Stimulated activated CD4-positive, alpha-beta T cell treated with anti-CD3 and anti-CD28 coated beads, Interleukin-1b, Interleukin-23, amount 100 ng/mL, for 24 hours (primary cell): ENCODE data around the gene LARGE2.

Source experiments
- DNase-seq, 4 experiments: peaks; one replicate each; pipeline ENCODE4 v3.0.0-alpha.2; 2020; ENCODE audit warnings: low read depth in 4 of 4, low spot score in 1 of 4

Gene LARGE2

DNA sequence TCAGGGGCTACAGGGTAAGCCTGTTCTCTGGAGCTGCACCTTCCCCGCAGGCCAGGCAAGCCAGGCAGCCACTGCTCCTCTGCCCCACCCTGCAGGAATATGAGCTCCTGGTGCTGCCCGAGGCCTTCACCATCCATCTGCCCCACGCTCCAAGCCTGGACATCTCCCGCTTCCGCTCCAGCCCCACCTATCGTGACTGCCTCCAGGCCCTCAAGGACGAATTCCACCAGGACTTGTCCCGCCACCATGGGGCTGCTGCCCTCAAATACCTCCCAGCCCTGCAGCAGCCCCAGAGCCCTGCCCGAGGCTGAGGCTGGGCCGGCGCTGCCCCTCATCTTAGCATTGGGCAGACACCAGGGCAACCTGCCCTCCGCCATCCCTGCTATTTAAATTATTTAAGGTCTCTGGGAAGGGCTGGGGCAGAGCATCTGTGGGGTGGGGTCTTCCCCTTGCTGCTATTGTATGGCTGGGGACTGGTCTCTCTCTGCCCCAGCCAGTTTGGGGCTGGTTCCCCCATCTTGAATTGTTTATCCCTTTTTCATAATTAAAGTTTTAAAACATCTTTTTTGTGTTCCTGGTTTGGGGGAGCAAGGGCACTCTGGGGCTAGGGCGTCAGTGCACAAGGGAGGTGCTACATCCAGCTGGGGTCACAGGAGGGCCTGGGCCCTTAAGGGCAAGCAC, 6.2 kb downstream of the LARGE2 start:
- DNase-seq: no peak

GRCh38 chr11:45929486-45930030, 7.1 kb downstream of the LARGE2 start:
- no peak for DNase-seq

- no peak for DNase-seq
These were observed 7.8 kb downstream of the LARGE2 start for GRCh38 chr11:45930031-45930794.

DNA sequence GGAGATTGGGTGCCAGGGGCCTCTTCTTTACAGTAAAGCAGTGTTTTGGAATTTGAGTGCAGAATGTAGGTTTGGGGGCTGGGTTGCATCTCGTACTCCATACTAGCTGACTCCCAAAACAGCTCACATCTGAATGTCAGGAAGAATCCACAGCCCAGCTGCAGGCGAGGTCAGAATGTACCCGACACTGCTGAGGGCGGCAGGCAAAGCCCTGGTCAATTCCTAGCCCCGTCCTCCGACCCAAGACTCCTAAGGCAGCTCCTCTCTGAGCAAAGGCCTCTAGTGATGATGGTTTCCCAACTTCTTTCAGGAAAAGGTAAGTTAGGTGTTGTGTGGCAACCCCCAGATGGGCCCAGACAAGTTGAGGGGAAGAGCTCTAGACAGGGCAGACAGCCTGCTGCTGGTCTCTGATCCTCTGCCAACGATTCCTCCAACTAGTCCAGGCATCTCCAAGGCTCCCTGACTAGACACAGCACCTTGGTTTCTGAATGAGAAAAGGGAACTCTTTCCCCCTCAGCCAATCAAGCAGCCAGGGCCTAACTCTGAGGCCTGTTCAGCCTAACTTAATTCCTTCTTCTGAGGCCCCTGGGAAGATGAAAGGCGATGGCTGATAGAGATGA, 8.6 kb downstream of the LARGE2 start:
- no peak for DNase-seq

- DNase-seq: no peak
These were observed 9.3 kb downstream of the LARGE2 start for GRCh38 chr11:45931739-45932138.

DNA sequence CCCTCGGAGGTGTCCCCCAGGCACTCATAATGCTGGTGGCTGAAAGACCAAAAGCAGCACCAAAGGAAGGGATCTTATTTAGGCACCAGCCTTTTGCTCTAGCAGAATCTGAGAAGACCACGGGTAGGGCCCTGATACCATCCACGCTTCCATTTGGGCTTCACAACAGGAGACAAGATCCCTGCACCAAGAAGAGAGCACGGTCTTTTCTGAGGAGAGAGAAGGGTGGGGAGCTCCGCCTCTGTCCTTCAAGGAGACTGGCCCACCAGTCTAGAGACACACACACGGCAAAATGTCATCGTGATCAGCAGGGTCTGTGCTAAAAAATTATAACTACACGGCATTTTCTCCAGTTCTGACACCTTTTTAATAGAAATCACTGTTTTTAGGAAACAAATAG, 9.8 kb downstream of the LARGE2 start:
- DNase-seq: no peak

GRCh38 chr11:45933131-45933831, 10.8 kb downstream of the LARGE2 start:
- no peak for DNase-seq

- DNase-seq: no peak
These were observed 11.6 kb downstream of the LARGE2 start for GRCh38 chr11:45933846-45934579.

GRCh38 chr11:45934580-45935318, 12.3 kb downstream of the LARGE2 start:
- DNase-seq: no peak

DNA sequence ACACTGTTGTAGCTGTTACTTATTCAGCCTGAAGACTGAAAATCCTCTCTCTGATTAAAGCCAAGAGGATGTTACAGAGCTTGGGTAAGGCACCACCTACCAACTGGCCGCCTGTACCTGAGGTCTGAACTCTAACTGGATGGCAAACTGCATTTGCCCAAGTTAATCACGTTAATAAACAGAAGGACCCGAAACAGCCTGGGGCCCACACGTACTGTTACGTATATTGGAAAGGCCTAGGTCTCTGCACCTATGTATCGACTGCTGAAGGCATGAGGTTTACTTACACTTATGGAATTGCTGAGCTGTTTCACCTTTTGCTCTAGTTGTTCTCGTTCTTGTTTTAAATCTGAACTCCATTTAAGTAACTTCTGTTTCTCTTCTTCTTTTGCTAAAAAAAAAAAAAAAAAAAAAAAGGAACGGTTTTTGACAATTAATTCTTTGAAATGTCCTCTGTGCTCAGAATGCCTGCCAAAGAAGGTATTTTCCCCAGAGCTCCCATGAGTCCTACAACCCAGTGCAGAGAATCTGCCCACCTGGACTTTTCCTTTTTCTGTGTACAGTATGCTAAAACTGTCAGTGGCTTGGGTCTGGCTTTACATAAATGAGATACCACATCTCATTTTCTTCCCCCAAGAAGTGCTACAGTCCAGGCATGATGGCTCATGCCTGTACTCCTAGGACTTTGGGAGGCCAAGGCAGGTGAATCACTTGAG, 13.1 kb downstream of the LARGE2 start:
- no peak for DNase-seq

DNA sequence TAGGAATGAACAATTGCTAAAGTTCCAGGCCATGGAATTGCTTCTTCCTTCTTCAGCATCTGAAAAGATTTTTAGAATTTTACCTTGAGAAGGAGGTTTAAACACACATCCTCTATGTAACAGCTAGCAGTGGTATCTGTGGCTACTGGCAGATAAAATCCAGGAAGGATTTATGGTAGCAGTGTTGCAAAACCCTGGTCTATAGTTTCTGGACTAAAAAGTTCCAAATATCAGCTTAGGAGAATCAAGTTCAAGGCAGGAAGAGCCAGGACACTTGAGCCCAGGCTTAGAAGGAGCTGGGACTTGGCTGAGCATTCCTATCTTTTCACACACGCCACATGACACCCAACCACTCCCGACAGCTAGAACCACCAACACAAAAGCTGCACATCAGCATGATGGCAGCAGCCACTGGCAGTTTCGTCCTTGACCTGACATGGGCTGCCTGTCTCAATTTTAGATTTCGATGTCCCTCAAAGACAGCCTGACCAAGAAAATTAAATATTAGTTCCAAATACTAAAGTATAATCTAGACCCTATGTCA, 14.1 kb downstream of the LARGE2 start:
- no peak for DNase-seq

DNA sequence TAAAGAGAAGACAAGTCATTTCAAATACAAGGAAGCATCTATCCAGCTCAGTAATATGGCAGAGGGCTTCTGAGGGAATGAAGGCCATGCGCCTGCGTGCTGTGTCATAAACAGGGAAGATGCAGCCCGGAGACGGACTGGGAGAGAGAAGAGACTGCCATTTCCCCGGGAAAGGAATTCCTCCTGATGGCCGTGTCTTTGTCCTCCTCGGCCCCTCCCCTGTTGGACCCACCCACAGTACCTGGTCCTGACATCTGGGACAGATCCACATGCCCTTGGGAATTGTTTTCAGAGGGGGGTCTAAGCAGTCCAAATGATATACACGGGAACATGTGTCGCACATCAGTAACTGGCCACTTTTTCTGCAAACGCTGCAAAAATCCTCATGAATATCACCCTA, 15.5 kb downstream of the LARGE2 start:
- no peak for DNase-seq

- no peak for DNase-seq
These were observed 17.4 kb downstream of the LARGE2 start for GRCh38 chr11:45939836-45940235.

- DNase-seq: no peak
These were observed 18.8 kb downstream of the LARGE2 start for GRCh38 chr11:45941285-45941684.

DNA sequence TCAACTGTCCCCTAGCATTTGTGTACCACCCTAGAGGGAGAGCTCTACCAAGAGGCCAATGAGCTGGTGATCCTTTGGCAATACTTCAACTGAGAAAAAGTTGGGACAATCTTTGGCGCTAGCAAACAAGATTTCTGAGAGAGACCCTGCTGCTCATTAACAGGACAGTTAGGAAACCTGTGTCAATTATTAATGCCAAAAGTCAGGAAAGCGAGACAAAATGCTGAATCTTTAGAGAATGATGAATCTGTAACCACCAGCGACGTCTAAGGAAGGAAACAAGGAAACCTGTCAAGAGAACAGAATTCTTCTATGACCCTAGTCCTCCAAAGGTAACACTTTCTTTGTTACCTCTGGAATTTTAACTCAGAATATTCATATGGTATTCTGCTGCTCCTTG, 19.9 kb downstream of the LARGE2 start:
- DNase-seq: no peak

DNA sequence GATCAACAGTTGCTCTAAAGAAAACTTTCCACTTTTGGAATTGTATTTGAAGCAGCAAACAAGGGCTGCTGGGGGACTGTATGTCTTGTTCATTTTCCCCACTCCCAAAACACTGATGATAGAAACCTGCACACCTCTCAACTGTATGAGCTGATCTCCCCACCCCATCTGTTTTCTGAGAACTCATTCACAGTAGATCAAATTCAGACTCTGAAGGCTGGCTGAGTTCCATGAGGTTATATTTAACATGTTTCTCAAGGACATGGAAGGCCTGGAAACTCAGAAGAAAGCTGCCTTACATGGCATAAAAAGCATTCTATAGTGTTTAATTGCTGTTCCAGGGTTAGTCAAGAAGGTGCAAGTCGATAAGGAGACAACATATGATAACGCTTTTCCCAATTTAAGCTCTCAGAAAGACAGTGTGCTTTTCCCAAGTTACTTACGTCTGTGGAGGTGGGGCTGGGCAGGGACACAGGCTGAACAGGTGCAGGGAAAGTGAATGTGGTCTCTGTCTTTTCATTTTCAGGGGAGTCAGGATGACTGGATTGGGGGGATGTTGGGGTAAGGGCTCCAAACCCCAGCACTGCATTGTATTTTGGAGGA, 23.0 kb downstream of the LARGE2 start:
- DNase-seq: no peak

- DNase-seq: no peak
These were observed 25.4 kb downstream of the LARGE2 start for GRCh38 chr11:45947885-45948284.

GRCh38 chr11:45948356-45948755, 25.9 kb downstream of the LARGE2 start:
- DNase-seq: no peak

GRCh38 chr11:45949992-45950407, 27.5 kb downstream of the LARGE2 start:
- DNase-seq: no peak
